HG03432 (cell line): ENCODE measurements around the gene MCTP1.
A peak's percentile ranks its signal among the peaks of the same experiment; 100 is the strongest.
"Not testable (repeated sequence)": the region's sequence is repeated elsewhere in the genome, so short reads cannot be mapped to it uniquely, and the experiment has no call there.

Source experiments
- ATAC-seq: cut with Tn5 transposase; IDR thresholded peaks from one replicate; pipeline ENCODE4 v1.9.1; 2021; ENCODE audit warnings: mild to moderate bottlenecking, moderate library complexity; ENCODE audit not compliant: unreplicated experiment

The MCTP1 gene

DNA sequence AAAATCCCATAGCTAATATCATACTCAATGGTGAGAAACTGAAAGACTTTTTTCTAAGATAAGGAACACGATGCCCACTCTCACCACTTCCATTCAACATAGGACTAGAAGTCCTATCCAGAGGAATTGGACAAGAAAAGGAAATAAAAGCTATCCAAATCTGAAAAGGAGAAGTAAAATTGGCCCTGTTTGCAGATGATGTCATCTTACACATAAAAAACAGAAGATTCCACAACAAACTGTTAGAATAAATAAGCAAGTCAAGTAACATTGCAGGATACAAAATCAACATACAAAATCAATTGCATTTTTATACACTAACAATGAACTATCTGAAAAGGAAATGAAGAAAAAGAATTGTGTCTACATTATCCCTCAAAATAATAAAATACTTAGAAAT, 308.0 kb downstream of the MCTP1 start:
- no peak for ATAC-seq

GRCh38 chr5:94972268-94972667, 312.6 kb downstream of the MCTP1 start:
- ATAC-seq: no peak

GRCh38 chr5:94969174-94969573, 315.7 kb downstream of the MCTP1 start:
- peak; percentile 56 for ATAC-seq

GRCh38 chr5:94968507-94969095, 316.3 kb downstream of the MCTP1 start:
- peak; percentile 67 for ATAC-seq

DNA sequence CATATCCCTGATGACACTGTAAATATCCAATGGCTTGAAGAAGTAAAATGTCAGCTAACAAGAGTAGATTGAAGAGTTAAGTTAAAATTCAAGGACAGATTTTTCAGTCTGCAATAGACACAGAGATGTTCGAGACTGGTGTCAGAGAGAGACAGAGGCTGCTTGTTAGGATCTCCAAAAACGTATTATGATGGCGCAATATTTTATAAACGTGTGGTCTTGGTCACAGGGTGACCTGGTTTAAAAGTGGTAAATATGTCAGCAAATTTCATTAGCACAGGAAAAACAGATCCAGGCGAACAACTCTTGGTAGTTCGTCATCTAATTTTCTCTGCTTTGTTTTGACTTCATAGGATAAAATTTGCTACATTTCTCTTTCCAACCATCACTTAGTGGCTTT, 317.4 kb downstream of the MCTP1 start:
- no peak for ATAC-seq

GRCh38 chr5:94959279-94959678, 325.6 kb downstream of the MCTP1 start:
- not testable (repeated sequence) for ATAC-seq

DNA sequence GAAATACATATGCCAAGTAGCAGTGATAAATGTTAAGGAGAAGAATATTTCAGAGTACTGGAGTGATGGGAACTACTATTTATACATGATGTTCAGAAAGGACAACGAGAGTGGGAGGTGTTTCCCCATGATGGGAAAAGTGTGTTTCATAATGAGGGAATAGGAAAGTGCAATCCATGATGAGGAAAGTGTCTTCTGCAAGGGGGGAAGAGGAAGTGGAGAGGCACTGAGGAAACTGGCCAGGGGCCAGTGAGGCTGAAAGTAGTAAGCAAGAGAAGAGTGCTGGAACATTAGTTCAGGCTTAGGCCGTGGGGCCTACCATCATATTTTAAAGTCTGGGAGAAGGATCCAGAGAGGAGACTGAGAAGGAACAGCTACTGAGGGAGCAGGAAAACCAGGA, 339.2 kb downstream of the MCTP1 start:
- no peak for ATAC-seq

GRCh38 chr5:94944160-94944559, 340.7 kb downstream of the MCTP1 start:
- ATAC-seq: no peak

- no peak for ATAC-seq
Observed at GRCh38 chr5:94941122-94941755, 343.7 kb downstream of the MCTP1 start.

GRCh38 chr5:94932259-94932658, 352.6 kb downstream of the MCTP1 start:
- ATAC-seq: no peak

- no peak for ATAC-seq
Observed at GRCh38 chr5:94928891-94929290, 356.0 kb downstream of the MCTP1 start.

DNA sequence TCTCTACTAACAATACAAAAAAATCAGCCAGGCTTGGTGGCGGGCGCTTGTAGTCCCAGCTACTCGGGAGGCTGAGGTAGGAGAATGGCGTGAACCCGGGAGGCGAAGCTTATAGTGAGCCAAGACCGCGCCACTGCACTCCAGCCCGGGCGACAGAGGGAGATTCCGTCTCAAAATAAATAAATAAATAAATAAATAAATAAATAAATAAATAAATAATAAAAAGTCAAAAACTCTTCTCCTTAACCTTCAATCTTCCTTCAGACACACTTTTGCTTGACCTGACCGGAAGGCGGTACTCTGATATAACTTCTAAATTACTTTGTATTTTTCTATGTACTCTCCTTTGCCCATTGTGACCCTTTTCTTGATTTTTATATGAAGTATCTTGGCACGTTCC, 364.3 kb downstream of the MCTP1 start:
- ATAC-seq: no peak

DNA sequence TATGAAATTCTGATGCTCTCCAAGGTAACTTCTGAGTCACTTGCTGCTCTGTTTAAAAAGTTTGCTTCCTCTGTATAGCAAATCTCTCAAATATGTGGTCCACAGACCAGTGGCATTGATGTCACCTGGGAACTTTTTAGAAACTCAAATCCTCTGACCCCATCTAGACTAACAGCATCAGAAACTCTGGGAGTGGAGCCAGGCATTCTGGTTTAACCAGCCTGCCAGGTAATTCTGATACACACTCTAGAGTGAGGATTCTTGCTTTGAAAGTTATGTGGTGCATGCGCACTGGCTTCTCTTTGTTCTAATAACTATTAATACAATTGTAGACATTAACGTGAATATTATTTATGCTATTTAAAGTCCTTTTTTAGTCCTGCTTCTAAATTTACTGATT, 368.3 kb downstream of the MCTP1 start:
- ATAC-seq: no peak

DNA sequence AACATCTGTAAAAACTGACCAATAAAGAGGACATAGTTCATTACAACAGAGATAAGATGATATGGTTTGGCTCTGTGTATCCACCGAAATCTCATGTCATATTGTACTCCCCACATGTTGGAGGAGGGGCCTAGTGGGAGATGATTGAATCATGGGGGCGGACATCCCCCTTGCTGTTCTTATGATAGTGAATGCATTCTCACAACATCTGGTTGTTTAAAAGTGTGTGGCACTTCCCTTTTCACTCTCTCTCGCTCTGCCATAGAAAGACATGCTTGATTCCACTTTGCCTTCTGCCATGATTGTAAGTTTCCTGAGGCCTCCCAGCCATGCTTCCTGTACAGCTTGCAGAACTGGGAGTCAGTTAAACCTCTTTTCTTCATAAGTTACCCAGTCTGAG, 373.6 kb downstream of the MCTP1 start:
- ATAC-seq: no peak

DNA sequence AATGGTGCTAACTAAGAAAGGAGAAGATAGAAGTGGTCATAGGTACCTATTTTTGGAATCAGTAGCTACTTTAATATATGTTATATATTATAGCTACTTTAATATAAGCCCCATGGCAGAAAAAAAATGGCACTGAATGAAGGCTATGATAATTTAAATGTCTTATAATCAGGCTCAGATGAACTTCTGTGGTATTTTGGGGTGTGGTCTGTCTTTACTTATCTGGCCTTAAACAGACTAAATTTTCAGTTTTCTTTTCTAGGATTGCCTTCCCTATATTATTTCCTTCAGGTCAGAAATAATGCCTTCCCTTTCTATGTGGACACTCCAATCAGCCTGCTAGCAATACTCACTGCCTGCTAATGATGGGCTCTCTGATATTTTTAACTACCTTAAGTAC, 374.2 kb downstream of the MCTP1 start:
- no peak for ATAC-seq

DNA sequence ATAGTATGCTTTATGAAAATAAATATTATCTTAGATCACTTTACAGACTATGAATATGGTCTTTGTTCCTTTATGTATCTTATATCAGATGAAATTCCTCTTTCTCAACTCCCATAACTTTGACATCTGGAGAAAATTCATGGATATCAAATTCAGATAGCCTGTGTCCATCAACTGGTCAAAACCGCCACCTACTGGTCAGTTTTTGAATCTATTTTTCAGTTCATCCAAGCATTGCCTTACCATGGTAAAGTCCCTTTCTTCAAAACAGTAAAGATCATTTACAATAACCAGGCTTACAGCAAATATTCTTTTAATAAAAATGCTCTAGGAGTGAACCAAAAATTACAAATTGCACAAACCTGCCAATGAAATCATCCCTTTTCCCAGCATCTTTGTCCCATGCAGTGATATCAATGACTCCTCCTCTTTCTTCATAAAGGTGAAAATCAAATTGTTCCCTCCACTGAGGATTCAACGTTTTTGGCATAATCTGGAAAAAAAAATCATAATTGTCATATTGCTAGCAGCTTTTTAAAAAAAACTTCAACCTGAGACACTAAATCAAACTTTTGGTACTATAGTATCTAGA, 375.9 kb downstream of the MCTP1 start:
- no peak for ATAC-seq

DNA sequence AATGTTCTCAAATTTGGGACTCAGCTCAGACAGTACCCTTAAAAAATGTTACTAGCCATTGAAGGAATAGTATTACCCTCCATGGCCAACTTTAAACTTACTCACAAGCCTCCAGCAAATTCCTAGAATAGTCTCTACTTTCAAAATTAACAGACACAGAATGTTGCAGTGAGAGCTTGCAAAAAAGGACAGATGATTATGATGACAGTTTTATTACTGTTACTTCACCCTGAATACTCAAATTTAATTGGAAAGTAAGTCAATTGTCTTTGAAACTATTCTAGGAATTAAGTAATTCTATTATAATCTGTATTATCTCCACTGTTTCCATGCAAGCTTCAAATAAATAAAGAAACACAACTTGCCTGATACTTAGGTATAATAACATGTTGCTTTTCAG, 378.1 kb downstream of the MCTP1 start:
- ATAC-seq: no peak

GRCh38 chr5:94903726-94904125, 381.2 kb downstream of the MCTP1 start:
- ATAC-seq: no peak

- ATAC-seq: peak; percentile 98
Observed at GRCh38 chr5:94901191-94901979, 383.5 kb downstream of the MCTP1 start.

DNA sequence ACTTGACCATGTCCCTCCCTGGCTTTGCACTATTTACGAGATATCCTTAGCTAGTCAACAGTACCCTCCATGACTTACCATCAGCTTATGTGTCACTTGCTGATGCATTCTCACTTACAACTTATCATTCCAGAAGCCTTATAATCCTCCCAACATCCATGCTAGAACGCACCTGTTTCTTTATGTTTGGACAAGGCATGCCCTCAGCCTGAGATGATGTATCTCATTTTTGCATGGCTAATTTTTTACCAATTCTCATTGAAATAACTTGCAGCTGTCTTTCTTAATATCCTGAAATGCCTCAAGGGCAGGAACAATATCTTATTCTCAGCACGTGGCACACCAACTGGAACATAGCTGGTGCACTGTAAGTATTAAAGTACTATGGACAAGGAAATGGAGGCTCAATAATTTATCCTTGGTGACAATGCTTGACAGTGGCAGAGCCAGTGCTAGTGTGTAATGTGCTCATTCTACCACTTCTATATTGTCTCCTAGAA, 384.8 kb downstream of the MCTP1 start:
- ATAC-seq: no peak

DNA sequence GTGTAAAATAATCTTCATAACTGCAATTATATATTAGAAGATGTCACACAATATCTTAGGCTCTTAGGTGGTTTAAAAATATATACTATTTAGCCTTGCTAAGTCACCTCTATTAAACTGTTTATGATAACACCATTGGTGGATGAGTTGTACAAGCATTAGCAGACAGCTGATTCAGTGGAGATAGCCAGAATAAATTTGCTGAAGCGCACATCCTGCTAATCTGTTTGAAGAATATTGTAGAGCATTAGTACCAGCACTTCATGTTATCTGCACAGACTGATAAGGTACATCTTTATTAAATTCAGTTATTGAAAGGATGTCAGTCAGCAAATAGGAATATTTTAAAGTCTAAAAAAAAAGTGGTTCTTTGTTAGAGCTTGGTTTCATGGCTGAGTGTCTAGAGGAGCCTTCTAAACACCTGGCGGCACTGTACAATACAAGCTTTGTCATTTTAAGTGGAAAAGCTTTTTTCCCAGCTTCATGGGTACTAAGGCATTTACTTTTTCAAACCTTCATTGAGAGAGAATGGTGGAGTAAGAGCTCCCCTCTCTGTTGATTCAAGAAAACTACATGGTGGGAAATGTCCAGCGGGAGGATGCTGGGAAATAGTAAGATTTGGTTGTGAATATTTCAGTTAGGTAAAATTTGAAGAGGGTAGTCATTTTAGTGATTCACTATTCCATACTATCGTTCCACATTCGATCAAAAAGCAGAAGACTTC, 391.3 kb downstream of the MCTP1 start:
- no peak for ATAC-seq
